Astrocyte of the cerebellum (primary cell): Measurements from ENCODE around the gene TMBIM6.

Experiments
- DNase-seq: peaks from one replicate; pipeline ENCODE4 v3.0.0-alpha.2; 2011; ENCODE audit warnings: low read depth
- H3K4me3 ChIP-seq: 2 replicates; pipeline ENCODE4 v1.5.1; 2011; ENCODE audit warnings: mild to moderate bottlenecking, low read depth, low read length, moderate library complexity
- in situ Hi-C: cut with HindIII; loops from 2 replicates; pipeline ENCODE4 v1.10.0; 2017; ENCODE audit warnings: low sequenced_read_pairs
- TF ChIP-seq, protein P1 (sequence below): IDR thresholded peaks from 2 replicates; pipeline ENCODE4 v1.5.1; 2012; ENCODE audit warnings: low read length, low read depth, moderate library complexity, mild to moderate bottlenecking; ENCODE audit errors: missing control alignments

Gene TMBIM6

DNA sequence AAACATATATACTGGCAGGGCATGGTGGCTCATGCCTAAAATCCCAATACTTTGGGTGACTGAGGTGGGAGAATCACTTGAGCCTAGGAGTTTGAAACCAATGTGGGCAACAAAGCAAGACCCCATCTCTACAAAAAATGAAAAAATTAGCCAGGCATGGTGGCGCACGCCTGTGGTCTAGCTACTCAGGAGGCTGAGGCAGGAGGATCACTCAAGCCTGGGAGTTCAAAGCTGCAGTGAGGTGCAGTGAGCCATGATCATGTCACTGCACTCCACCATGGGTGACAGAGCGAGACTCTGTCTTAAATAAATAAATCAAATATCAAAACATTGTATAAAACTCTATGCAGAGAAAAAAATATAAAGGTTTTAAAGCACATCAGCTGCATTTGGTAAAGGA is 39.3 kb upstream of the TMBIM6 start:
- no peak overlapping the region for H3K4me3 ChIP-seq
- TF ChIP-seq, protein P1, sequence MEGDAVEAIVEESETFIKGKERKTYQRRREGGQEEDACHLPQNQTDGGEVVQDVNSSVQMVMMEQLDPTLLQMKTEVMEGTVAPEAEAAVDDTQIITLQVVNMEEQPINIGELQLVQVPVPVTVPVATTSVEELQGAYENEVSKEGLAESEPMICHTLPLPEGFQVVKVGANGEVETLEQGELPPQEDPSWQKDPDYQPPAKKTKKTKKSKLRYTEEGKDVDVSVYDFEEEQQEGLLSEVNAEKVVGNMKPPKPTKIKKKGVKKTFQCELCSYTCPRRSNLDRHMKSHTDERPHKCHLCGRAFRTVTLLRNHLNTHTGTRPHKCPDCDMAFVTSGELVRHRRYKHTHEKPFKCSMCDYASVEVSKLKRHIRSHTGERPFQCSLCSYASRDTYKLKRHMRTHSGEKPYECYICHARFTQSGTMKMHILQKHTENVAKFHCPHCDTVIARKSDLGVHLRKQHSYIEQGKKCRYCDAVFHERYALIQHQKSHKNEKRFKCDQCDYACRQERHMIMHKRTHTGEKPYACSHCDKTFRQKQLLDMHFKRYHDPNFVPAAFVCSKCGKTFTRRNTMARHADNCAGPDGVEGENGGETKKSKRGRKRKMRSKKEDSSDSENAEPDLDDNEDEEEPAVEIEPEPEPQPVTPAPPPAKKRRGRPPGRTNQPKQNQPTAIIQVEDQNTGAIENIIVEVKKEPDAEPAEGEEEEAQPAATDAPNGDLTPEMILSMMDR = no peak
- in situ Hi-C loops = no loop called here
- no peak for DNase-seq

- TF ChIP-seq, protein P1 = no peak
- DNase-seq = peak; percentile 73
- peak overlapping the region; percentile 8 for H3K4me3 ChIP-seq
- in situ Hi-C loops = no loop called here
Measured at GRCh38 chr12:49702676-49703215, 38.6 kb upstream of the TMBIM6 start.

DNA sequence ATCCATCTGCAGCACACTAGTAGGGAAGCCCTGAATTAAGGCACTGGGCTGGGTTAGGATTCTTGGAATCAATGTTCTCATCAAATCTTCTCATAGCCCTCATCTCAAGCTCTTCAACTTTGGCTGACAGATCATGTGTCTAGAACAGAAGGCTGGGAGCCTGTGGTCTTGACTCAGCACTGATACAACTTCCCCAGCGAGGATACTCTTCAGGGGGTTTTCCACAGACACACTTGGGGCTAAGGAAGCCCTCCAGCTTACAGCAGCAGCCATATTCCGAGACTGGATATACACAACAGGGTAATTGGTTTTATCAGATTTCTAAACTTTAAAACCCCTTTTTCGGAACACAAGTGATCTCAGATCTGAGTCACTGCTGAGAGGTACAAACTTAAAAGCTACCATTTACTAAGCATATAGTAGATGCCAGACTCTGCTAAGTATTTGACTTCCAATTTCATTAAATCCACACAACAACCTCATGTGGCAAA is 37.7 kb upstream of the TMBIM6 start:
- peak; percentile 79 for DNase-seq
- no peak overlapping the region for H3K4me3 ChIP-seq
- in situ Hi-C loops = no loop called here

GRCh38 chr12:49705479-49706134 is 35.8 kb upstream of the TMBIM6 start:
- peak overlapping the region; percentile 89 for H3K4me3 ChIP-seq
- peak; percentile 53 for DNase-seq
- TF ChIP-seq, protein P1 = no peak
- in situ Hi-C loops = loop anchor here (5.0 kb wide), 1 partner anchor 63 kb away; no protein-coding TSS in a partner anchor

More for the DNA sequence above, 37.7 kb upstream of the TMBIM6 start:
- TF ChIP-seq, protein P1 = no peak

DNA sequence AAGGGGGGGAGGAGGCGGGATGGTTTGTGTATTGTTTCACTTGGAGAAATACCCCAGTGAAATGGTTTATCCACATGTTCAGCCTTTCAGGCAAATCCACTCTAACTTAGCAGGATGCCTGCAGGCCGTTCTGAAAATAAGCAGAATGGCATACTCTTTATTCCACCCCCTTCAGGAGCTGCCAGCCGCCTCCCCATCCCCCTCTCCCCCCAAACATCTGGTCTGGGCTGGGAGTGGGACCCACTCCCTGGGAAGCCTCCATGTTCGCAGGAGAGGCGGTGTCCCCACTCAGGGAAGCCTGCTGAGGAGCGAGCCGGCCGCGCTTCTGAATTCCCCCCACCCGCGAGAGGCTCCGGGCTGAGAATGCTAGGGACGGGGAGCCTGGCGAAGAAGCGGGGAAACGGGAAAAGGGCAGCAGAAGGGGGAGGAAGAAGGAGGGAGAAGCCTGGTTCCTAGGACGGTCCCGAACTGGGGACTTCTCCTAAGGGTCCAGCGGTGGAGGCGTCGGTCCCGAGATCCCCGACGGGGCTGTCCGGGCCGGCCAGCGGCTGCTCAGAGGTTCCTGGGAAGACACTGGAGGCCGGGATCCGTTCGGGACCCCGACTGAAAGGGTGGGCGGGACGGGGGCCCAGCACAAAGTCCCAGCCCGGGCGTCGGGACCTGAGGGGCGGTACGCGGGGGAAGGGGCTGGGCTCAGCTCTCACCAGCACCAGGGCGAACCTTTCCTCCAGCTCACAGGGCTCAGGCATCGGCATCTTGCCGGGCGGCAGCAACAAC is 34.8 kb upstream of the TMBIM6 start:
- peak overlapping the region; percentile 89 for H3K4me3 ChIP-seq
- TF ChIP-seq, protein P1 = no peak
- DNase-seq = peak; percentile 16
- in situ Hi-C loops = loop anchor here (5.0 kb wide), 1 partner anchor 64 kb away; no protein-coding TSS in a partner anchor

DNA sequence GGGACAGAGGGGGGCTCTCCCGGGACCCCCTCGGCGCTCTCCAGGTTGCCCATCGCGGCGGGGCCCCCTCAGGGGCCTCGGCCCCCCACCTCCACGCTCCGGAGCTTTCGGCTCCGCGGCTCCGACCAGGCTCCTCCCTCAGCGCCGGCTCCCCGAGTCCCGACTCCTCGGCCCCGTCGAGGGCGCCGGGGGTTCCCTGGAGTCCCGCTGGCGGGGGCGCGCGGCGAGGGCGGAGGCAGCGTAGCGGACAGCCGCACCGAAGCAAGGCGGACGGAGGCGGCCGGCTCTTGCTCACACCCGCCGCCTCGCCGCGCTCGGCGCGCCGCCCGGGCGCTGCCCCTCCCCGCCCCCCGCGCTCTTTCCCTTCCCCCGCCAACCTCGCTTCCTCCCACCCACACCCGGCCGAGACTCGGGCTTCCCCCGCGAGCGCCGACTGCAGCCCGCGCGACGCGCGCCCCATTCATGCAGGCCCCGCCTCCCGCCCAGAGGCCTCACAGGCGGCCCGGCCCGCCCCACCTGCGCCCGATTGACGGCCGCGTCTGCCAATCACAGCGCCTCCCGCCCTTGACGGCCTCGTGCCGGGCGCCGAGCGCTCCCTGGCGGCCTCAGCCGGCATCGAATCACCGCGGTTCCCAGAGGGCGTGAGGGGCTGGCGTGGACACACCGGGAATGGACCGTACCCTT is 34.1 kb upstream of the TMBIM6 start, which contains the start of gene FMNL3:
Gene FMNL3 (minus strand): TSS at position 278 of the 684 bp plus-strand sequence. CDS start 225 bp downstream, at position 53.
- in situ Hi-C loops = loop anchor here (5.0 kb wide), 1 partner anchor 65 kb away; no protein-coding TSS in a partner anchor
- peak; percentile 90 for DNase-seq
- TF ChIP-seq, protein P1 = peak; percentile 93
- peak within 1 kb of the TSS; percentile 89 for H3K4me3 ChIP-seq
